ENCODE data around the gene MARVELD1. TPM values are rescaled to one million over a fixed set of nuclear protein-coding genes. Genes with fewer than 3 reads are reported as not detected.

The MARVELD1 gene
- polyA plus RNA-seq, 2 of the 4 experiments (the other 2 are of a cell fraction): 29.1 to 31.7 TPM

DNA sequence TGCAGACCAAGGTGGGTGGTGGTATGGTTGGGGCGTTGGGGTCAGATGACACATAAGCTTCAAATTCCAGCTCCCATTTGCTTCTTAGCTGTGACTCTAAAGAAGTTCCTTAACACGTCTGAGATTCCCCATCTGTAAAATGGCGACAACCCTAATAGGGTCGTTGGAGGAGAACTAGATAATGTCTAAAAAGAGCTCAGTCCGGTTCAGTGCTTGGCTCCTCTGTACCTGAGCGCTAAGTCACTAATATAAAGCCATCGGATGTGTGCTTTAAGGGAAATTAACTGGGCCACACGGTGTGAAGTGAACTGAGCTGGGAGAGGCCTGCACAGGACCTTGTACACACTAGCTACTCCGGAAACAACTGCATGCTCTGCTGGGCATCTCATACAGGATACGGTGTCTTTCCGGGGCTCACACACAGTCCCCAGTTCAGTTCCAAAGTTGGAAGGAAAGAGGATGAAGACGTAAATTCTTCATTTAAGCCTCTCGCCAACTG lies 22.9 kb downstream of the MARVELD1 start:
- no peak overlapping the region; the same call in 2 of the 3 replicates for H3K4me3 ChIP-seq
- FAIRE-seq (no peak), ATAC-seq (peak; percentile 46 to 55), DNase-seq (ENCODE audit: low read depth in 1 of 2, low spot score in 1 of 2) (no peak)
- no peaks in the 10 kb centered on the region for H3K9me3 ChIP-seq
- peak; percentile 92 for TF ChIP-seq TFCP2L1 (CRISPR knock-in tag; IDR thresholded peaks at IDR 0.05)
- TF ChIP-seq NR3C1 (IDR thresholded peaks at IDR 0.05): no peak
- TF ChIP-seq RFX5 (IDR thresholded peaks at IDR 0.05): 0 out of 2 replicates have a peak, but pooled peaks have one; percentile 39
- TF ChIP-seq, protein P1, sequence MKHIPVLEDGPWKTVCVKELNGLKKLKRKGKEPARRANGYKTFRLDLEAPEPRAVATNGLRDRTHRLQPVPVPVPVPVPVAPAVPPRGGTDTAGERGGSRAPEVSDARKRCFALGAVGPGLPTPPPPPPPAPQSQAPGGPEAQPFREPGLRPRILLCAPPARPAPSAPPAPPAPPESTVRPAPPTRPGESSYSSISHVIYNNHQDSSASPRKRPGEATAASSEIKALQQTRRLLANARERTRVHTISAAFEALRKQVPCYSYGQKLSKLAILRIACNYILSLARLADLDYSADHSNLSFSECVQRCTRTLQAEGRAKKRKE (CRISPR knock-in tag; IDR thresholded peaks at IDR 0.05; ENCODE audit: low read depth): no peak; the same call in 1 of the 2 replicates
- no peak for TF ChIP-seq RCOR1 (IDR thresholded peaks at IDR 0.05; ENCODE audit: low read depth, low read length)
- TF ChIP-seq, protein P2, sequence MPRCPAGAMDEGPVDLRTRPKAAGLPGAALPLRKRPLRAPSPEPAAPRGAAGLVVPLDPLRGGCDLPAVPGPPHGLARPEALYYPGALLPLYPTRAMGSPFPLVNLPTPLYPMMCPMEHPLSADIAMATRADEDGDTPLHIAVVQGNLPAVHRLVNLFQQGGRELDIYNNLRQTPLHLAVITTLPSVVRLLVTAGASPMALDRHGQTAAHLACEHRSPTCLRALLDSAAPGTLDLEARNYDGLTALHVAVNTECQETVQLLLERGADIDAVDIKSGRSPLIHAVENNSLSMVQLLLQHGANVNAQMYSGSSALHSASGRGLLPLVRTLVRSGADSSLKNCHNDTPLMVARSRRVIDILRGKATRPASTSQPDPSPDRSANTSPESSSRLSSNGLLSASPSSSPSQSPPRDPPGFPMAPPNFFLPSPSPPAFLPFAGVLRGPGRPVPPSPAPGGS (IDR thresholded peaks at IDR 0.05): no peak
- TF ChIP-seq, protein P3, sequence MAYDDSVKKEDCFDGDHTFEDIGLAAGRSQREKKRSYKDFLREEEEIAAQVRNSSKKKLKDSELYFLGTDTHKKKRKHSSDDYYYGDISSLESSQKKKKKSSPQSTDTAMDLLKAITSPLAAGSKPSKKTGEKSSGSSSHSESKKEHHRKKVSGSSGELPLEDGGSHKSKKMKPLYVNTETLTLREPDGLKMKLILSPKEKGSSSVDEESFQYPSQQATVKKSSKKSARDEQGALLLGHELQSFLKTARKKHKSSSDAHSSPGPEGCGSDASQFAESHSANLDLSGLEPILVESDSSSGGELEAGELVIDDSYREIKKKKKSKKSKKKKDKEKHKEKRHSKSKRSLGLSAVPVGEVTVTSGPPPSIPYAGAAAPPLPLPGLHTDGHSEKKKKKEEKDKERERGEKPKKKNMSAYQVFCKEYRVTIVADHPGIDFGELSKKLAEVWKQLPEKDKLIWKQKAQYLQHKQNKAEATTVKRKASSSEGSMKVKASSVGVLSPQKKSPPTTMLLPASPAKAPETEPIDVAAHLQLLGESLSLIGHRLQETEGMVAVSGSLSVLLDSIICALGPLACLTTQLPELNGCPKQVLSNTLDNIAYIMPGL (CRISPR knock-in tag; IDR thresholded peaks at IDR 0.05; ENCODE audit: borderline replicate concordance): 0 out of 2 replicates have a peak, but pooled peaks have one; percentile 11
- peak; percentile 97; the same call in 1 of the 2 replicates for TF ChIP-seq RNF2 (IDR thresholded peaks at IDR 0.05; ENCODE audit: borderline replicate concordance, low read depth)
- peak; percentile 86 for TF ChIP-seq ZNF302 (CRISPR knock-in tag; IDR thresholded peaks at IDR 0.05)
- TF ChIP-seq JUNB (IDR thresholded peaks at IDR 0.05): no peak
- TF ChIP-seq ZSCAN20 (CRISPR knock-in tag; IDR thresholded peaks at IDR 0.05): peak; percentile 87; the same call in 1 of the 2 replicates
- no peak for TF ChIP-seq EHF (CRISPR knock-in tag; IDR thresholded peaks at IDR 0.05)
- TF ChIP-seq TP53 (CRISPR knock-in tag; IDR thresholded peaks at IDR 0.05): peak; percentile 95
- TF ChIP-seq CBX2 (IDR thresholded peaks at IDR 0.05; ENCODE audit: borderline replicate concordance, low read depth): no peak
- TF ChIP-seq POLR2A (IDR thresholded peaks at IDR 0.05; ENCODE audit: low read length): no peak
- no peak for TF ChIP-seq KDM5A (IDR thresholded peaks at IDR 0.05)
- TF ChIP-seq JUN (IDR thresholded peaks at IDR 0.05): no peak
- no peak for TF ChIP-seq NPAS2 (CRISPR knock-in tag; IDR thresholded peaks at IDR 0.05; ENCODE audit: borderline replicate concordance)
- peak overlapping the region; percentile 58 for H3K4me2 ChIP-seq
- POLR2A ChIA-PET: interaction anchor here (0.6 to 3.4 kb wide), 17 partner anchors 11 to 238 kb away, joined by 3 to 32 read pairs (median 5); partner anchors contain the start of genes AVPI1, MARVELD1 and UBTD1
- peak overlapping the region; percentile 86 to 98 for H3K27ac ChIP-seq
- CTCF ChIA-PET: interaction anchor here (1.0 to 36.9 kb wide), 7 partner anchors 11 to 153 kb away, joined by 4 to 1127 read pairs (median 10); partner anchors contain the start of genes AVPI1, HOGA1 and MARVELD1
- WGBS (ENCODE audit: missing lambda C conversion rate): 66% methylated on average over 13 of the region's 13 CpGs
- peaks cover 9% of the 10 kb centered on the region; the same call in 2 of the 3 replicates for H3K4me1 ChIP-seq

DNA sequence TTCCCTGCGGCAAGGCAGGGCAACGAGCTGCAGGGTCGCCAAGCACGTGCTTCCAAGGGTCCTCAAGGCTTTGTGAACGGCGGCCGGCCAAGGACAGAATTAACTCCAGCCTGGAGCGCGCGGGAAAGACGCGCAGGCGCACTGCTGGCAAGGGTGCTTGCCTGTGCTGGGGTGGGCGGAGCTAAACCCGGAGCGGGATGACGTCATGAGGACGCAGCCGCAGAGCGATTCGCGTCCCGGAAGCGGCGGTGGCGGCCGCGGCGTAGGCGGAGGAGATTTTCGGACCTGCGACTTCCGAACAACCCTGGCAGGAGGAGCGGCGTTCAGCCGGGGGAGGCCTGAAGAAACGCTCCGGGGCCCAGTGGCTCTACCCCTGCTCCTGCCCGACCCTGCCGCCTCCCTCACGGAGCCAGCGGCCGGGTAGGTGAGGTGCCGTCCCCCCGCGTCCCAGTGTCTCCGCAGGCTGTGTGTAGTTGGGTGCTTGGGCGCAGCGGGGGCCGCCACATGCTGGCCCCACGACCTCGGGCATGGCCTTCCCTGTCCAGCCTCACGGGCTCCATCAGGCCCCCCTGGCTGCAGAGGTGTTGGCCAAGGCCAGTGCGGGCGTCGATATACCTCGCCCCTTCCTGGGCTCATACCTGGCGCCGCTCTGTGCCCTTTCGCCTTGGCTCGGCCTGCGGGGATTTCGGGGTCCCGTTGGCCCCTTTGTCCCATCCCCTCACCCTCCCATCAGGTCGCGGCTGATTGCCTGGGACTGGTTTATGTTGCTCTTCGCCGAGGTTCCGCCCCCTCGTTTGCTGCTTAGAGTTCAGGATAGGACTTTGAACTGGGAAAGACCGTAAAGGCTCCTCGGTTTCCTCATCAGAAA lies 23.6 kb downstream of the MARVELD1 start, which contains the start of gene ZFYVE27:
TSS of gene ZFYVE27 (plus strand) at position 227 of the 868 bp plus-strand sequence. CDS start 1,350 bp downstream, outside the sequence.
- POLR2A ChIA-PET: interaction anchor here (0.6 to 3.4 kb wide), 17 partner anchors 10 to 238 kb away, joined by 3 to 32 read pairs (median 5); partner anchors contain the start of genes AVPI1, MARVELD1 and UBTD1
- FAIRE-seq: peak; percentile 78
- TF ChIP-seq RAD21 (conservative IDR thresholded peaks at IDR 0.05 in 1 of 2, IDR thresholded peaks at IDR 0.05 in 1 of 2) (no peak), ZC3H11A (IDR thresholded peaks at IDR 0.05) (no peak), NR3C1 (IDR thresholded peaks at IDR 0.05) (no peak), PHF8 (IDR thresholded peaks at IDR 0.05; ENCODE audit: borderline replicate concordance, low read depth) (peak; percentile 89), CBX8 (IDR thresholded peaks at IDR 0.05) (no peak), FOXS1 (CRISPR knock-in tag; IDR thresholded peaks at IDR 0.05) (peak; percentile 84; the same call in 1 of the 2 replicates), ZSCAN20 (CRISPR knock-in tag; IDR thresholded peaks at IDR 0.05) (no peak; the same call in 1 of the 2 replicates), FOSB (CRISPR knock-in tag; IDR thresholded peaks at IDR 0.05) (0 out of 2 replicates have a peak, but pooled peaks have one; percentile 39), HDAC2 (IDR thresholded peaks at IDR 0.05) (no peak), RARB (CRISPR knock-in tag; IDR thresholded peaks at IDR 0.05) (no peak), EHF (CRISPR knock-in tag; IDR thresholded peaks at IDR 0.05) (peak; percentile 95)
- TF ChIP-seq, protein P4, sequence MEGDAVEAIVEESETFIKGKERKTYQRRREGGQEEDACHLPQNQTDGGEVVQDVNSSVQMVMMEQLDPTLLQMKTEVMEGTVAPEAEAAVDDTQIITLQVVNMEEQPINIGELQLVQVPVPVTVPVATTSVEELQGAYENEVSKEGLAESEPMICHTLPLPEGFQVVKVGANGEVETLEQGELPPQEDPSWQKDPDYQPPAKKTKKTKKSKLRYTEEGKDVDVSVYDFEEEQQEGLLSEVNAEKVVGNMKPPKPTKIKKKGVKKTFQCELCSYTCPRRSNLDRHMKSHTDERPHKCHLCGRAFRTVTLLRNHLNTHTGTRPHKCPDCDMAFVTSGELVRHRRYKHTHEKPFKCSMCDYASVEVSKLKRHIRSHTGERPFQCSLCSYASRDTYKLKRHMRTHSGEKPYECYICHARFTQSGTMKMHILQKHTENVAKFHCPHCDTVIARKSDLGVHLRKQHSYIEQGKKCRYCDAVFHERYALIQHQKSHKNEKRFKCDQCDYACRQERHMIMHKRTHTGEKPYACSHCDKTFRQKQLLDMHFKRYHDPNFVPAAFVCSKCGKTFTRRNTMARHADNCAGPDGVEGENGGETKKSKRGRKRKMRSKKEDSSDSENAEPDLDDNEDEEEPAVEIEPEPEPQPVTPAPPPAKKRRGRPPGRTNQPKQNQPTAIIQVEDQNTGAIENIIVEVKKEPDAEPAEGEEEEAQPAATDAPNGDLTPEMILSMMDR (IDR thresholded peaks at IDR 0.05): no peak
- TF ChIP-seq, protein P5, sequence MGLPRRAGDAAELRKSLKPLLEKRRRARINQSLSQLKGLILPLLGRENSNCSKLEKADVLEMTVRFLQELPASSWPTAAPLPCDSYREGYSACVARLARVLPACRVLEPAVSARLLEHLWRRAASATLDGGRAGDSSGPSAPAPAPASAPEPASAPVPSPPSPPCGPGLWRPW (IDR thresholded peaks at IDR 0.05): no peak
- TF ChIP-seq, protein P1 (CRISPR knock-in tag; IDR thresholded peaks at IDR 0.05; ENCODE audit: low read depth): peak; percentile 98; the same call in 1 of the 2 replicates

More for the DNA sequence above, 23.6 kb downstream of the MARVELD1 start, which contains the start of gene ZFYVE27:
- CTCF ChIA-PET: interaction anchor here (1.0 to 36.9 kb wide), 7 partner anchors 12 to 153 kb away, joined by 4 to 1127 read pairs (median 10); partner anchors contain the start of genes AVPI1, HOGA1 and MARVELD1
- Histone ChIP-seq H3K9me3 (no peaks in the 10 kb centered on the region), H3K4me2 (peak within 1 kb of the TSS; percentile 92), H3K4me1 (peaks cover 9% of the 10 kb centered on the region; the same call in 2 of the 3 replicates), H3K4me3 (peak within 1 kb of the TSS; percentile 86), H3K27ac (peak within 1 kb of the TSS; percentile 86 to 98)
- DNase-seq (ENCODE audit: low read depth in 1 of 2, low spot score in 1 of 2) (peak; percentile 96 to 98), ATAC-seq (peak; percentile 78 to 91)
- 2% methylated on average over 31 of the region's 72 CpGs for WGBS (ENCODE audit: missing lambda C conversion rate)
